HepG2 (cell line): ENCODE data around the gene SHANK2. TPM values are rescaled to one million over a fixed set of nuclear protein-coding genes. Genes with fewer than 3 reads are reported as not detected.

Experiments
- EP300 ChIP-seq, 3 experiments: sonication (generic) in 1 of 3; formaldehyde crosslinking in 1 of 3; IDR thresholded peaks; 2 replicates each; pipeline versions ENCODE4 v1.5.1 to v1.6.1; 2011 to 2020; ENCODE audit warnings: low read depth in 2 of 3, low read length in 2 of 3, borderline replicate concordance in 1 of 3, improper control_type of control experiment in 1 of 3, mild to moderate bottlenecking in 1 of 3, missing genetic modification reagents in 1 of 3, moderate library complexity in 1 of 3
- FLYWCH1 ChIP-seq: sonication (generic); formaldehyde crosslinking; IDR thresholded peaks from 2 replicates; pipeline ENCODE4 v1.8.1; 2023; ENCODE audit warnings: mild to moderate bottlenecking, missing genetic modification reagents
- FOXP1 ChIP-seq, 2 experiments: fragments of 450-650 bp in 1 of 2; IDR thresholded peaks; 2 replicates each; pipeline ENCODE4 v1.6.1; 2017 to 2018; ENCODE audit warnings: antibody characterized with exemption in 1 of 2
- ISL2 ChIP-seq: sonication (generic); formaldehyde crosslinking; IDR thresholded peaks from 2 replicates; pipeline ENCODE4 v1.5.0; 2020; ENCODE audit warnings: missing genetic modification reagents
- KAT7 ChIP-seq: IDR thresholded peaks from 2 replicates; pipeline ENCODE4 v1.6.1; 2018; ENCODE audit warnings: borderline replicate concordance, missing compliant biosample characterization
- MBNL3 ChIP-seq: fragments of 250-450 bp; sonication (Bioruptor Pico); conservative IDR thresholded peaks from 2 replicates; pipeline ENCODE4 v1.8.0; 2022; ENCODE audit warnings: mild to moderate bottlenecking, inconsistent platforms
- RAD21 ChIP-seq: fragments of 450-650 bp; formaldehyde crosslinking; IDR thresholded peaks from 2 replicates; pipeline ENCODE4 v1.5.0; 2020; ENCODE audit warnings: mild to moderate bottlenecking
- REPIN1 ChIP-seq: sonication (generic); formaldehyde crosslinking; IDR thresholded peaks from 2 replicates; pipeline ENCODE4 v1.8.0; 2022; ENCODE audit warnings: missing genetic modification reagents, low read depth, mild to moderate bottlenecking, borderline replicate concordance
- SNAI1 ChIP-seq: sonication (generic); formaldehyde crosslinking; IDR thresholded peaks from 2 replicates; pipeline ENCODE4 v1.5.0; 2020; ENCODE audit warnings: mild to moderate bottlenecking, missing genetic modification reagents, borderline replicate concordance
- SP2 ChIP-seq: sonication (generic); formaldehyde crosslinking; IDR thresholded peaks from 2 replicates; pipeline ENCODE4 v1.5.1; 2020; ENCODE audit warnings: mild to moderate bottlenecking, missing genetic modification reagents
- TBL1XR1 ChIP-seq: fragments of 150-350 bp; IDR thresholded peaks from 2 replicates; pipeline ENCODE4 v1.6.1; 2014; ENCODE audit warnings: borderline replicate concordance, low read length; ENCODE audit not compliant: partially characterized antibody
- ZNF34 ChIP-seq: sonication (generic); formaldehyde crosslinking; IDR thresholded peaks from 2 replicates; pipeline ENCODE4 v1.4.0; 2020; ENCODE audit warnings: mild to moderate bottlenecking, missing genetic modification reagents, borderline replicate concordance
- ZNF451 ChIP-seq: sonication (generic); formaldehyde crosslinking; IDR thresholded peaks from 2 replicates; pipeline ENCODE4 v1.5.0; 2020; ENCODE audit warnings: mild to moderate bottlenecking, missing genetic modification reagents
- ZSCAN9 ChIP-seq: IDR thresholded peaks from 2 replicates; pipeline ENCODE4 v1.6.1; 2016; ENCODE audit warnings: borderline replicate concordance
- polyA plus RNA-seq, 8 experiments: library from polyadenylated mRNA; depleted of rRNA in 3 of 8; stranded (reverse) in 7 of 8; unstranded in 1 of 8; fragments of >200 nt; fragmentation: Illumina TruSeq in 4 of 8; extraction: Trizol in 4 of 8; gene quantifications; 2 replicates each; pipeline versions ENCODE4 v1.2.1 to v1.2.3, GENCODE V29; 2011 to 2016; ENCODE audit warnings: low read depth in 4 of 8, missing spikeins in 1 of 8, mixed read lengths in 1 of 8; ENCODE audit not compliant: insufficient read depth in 1 of 8
- total RNA-seq, 5 experiments: library from RNA; depleted of rRNA; stranded (reverse); fragments of >200 nt; fragmentation: Illumina TruSeq; extraction: Trizol; gene quantifications; 2 replicates each; pipeline ENCODE4 v1.2.3, GENCODE V29; 2016; ENCODE audit warnings: low read depth in 1 of 5
- TF ChIP-seq, protein P1 (sequence below): IDR thresholded peaks from 2 replicates; pipeline ENCODE4 v1.6.1; 2012; ENCODE audit warnings: low read depth, low read length, improper control_type of control experiment
- TF ChIP-seq, protein P2 (sequence below): fragments of 450-650 bp; IDR thresholded peaks from 2 replicates; pipeline ENCODE4 v1.6.1; 2016
- TF ChIP-seq, protein P3 (sequence below): sonication (generic); IDR thresholded peaks from 2 replicates; pipeline ENCODE4 v1.6.1; 2016; ENCODE audit warnings: low read depth, borderline replicate concordance
- TF ChIP-seq, protein P4 (sequence below): sonication (generic); formaldehyde crosslinking; IDR thresholded peaks from 2 replicates; pipeline ENCODE4 v1.4.0; 2020; ENCODE audit warnings: missing genetic modification reagents
- TF ChIP-seq, protein P5 (sequence below): sonication (generic); formaldehyde crosslinking; conservative IDR thresholded peaks from 2 replicates; pipeline ENCODE4 v1.8.0; 2022; ENCODE audit warnings: mild to moderate bottlenecking, moderate library complexity, missing genetic modification reagents
- TF ChIP-seq, protein P6 (sequence below): sonication (generic); formaldehyde crosslinking; IDR thresholded peaks from 2 replicates; pipeline ENCODE4 v1.4.0; 2020; ENCODE audit warnings: missing genetic modification reagents

SHANK2 gene
- total and polyA plus RNA-seq, 2 of the 13 experiments (the other 11 are each of a cell fraction or from before 2014, with no cell fraction given) = 10.2 to 13.0 TPM

DNA sequence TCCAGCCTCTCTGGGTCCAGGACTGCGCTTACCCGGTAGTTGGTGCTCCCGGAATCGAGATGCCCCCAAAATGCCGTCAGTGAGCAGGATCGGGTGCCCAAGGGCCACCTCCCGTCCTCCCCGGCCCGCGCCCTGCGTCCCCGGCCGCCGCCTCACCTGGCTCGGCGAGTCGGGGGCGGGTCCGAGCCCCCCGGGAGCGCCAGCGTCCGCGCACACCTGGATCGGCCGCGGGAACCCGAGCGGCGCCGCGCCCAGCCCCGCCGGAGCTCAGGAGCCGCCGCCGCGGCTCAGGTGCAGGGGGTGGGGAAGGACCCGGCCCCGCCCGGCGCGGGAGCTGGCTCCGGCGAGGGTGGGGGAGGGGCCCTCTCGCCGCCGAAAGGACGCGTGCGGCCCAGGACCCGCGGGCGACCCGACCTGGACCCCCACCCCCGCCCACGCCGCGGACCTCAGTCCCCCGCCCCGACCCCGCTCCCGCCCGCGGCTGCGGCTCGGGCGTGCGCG, at the start of gene SHANK2 (continued):
- TF ChIP-seq KAT7 (CRISPR knock-in tag) = no peak
- TF ChIP-seq RAD21 (CRISPR knock-in tag) = no peak
- TF ChIP-seq, protein P1, sequence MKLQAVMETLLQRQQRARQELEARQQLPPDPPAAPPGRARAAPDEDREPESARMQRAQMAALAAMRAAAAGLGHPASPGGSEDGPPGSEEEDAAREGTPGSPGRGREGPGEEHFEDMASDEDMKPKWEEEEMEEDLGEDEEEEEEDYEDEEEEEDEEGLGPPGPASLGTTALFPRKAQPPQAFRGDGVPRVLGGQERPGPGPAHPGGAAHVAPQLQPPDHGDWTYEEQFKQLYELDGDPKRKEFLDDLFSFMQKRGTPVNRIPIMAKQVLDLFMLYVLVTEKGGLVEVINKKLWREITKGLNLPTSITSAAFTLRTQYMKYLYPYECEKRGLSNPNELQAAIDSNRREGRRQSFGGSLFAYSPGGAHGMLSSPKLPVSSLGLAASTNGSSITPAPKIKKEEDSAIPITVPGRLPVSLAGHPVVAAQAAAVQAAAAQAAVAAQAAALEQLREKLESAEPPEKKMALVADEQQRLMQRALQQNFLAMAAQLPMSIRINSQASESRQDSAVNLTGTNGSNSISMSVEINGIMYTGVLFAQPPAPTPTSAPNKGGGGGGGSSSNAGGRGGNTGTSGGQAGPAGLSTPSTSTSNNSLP = no peak
- no peak for TF ChIP-seq REPIN1 (CRISPR knock-in tag)
- TF ChIP-seq FOXP1 (IDR thresholded peaks at IDR 0.05) = no peak
- TF ChIP-seq FOXP1 (CRISPR knock-in tag; IDR thresholded peaks at IDR 0.05) = no peak
- TF ChIP-seq, protein P2, sequence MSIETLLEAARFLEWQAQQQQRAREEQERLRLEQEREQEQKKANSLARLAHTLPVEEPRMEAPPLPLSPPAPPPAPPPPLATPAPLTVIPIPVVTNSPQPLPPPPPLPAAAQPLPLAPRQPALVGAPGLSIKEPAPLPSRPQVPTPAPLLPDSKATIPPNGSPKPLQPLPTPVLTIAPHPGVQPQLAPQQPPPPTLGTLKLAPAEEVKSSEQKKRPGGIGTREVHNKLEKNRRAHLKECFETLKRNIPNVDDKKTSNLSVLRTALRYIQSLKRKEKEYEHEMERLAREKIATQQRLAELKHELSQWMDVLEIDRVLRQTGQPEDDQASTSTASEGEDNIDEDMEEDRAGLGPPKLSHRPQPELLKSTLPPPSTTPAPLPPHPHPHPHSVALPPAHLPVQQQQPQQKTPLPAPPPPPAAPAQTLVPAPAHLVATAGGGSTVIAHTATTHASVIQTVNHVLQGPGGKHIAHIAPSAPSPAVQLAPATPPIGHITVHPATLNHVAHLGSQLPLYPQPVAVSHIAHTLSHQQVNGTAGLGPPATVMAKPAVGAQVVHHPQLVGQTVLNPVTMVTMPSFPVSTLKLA = no peak
- TF ChIP-seq SP2 (CRISPR knock-in tag) = peak; percentile 17; the same call in 1 of the 2 replicates
- TF ChIP-seq EP300 (IDR thresholded peaks at IDR 0.05; ENCODE audit: low read depth in 2 of 2, low read length in 2 of 2) = peak in 1 of 2 experiments; percentile 9; a peak in 1 of 4 replicates
- TF ChIP-seq EP300 (CRISPR knock-in tag; IDR thresholded peaks at IDR 0.05; ENCODE audit: borderline replicate concordance) = no peak
- no peak for TF ChIP-seq SNAI1 (CRISPR knock-in tag)
- no peak for TF ChIP-seq FLYWCH1 (CRISPR knock-in tag)
- TF ChIP-seq TBL1XR1 = no peak
- TF ChIP-seq, protein P3, sequence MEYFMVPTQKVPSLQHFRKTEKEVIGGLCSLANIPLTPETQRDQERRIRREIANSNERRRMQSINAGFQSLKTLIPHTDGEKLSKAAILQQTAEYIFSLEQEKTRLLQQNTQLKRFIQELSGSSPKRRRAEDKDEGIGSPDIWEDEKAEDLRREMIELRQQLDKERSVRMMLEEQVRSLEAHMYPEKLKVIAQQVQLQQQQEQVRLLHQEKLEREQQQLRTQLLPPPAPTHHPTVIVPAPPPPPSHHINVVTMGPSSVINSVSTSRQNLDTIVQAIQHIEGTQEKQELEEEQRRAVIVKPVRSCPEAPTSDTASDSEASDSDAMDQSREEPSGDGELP = no peak
- TF ChIP-seq, protein P4, sequence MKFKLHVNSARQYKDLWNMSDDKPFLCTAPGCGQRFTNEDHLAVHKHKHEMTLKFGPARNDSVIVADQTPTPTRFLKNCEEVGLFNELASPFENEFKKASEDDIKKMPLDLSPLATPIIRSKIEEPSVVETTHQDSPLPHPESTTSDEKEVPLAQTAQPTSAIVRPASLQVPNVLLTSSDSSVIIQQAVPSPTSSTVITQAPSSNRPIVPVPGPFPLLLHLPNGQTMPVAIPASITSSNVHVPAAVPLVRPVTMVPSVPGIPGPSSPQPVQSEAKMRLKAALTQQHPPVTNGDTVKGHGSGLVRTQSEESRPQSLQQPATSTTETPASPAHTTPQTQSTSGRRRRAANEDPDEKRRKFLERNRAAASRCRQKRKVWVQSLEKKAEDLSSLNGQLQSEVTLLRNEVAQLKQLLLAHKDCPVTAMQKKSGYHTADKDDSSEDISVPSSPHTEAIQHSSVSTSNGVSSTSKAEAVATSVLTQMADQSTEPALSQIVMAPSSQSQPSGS (CRISPR knock-in tag) = no peak
- no peak for TF ChIP-seq ZSCAN9 (CRISPR knock-in tag)
- TF ChIP-seq ZNF34 (CRISPR knock-in tag) = no peak
- TF ChIP-seq, protein P5, sequence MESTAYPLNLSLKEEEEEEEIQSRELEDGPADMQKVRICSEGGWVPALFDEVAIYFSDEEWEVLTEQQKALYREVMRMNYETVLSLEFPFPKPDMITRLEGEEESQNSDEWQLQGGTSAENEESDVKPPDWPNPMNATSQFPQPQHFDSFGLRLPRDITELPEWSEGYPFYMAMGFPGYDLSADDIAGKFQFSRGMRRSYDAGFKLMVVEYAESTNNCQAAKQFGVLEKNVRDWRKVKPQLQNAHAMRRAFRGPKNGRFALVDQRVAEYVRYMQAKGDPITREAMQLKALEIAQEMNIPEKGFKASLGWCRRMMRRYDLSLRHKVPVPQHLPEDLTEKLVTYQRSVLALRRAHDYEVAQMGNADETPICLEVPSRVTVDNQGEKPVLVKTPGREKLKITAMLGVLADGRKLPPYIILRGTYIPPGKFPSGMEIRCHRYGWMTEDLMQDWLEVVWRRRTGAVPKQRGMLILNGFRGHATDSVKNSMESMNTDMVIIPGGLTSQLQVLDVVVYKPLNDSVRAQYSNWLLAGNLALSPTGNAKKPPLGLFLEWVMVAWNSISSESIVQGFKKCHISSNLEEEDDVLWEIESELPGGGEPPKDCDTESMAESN = no peak
- no peak for TF ChIP-seq ISL2
- no peak for TF ChIP-seq ZNF451 (CRISPR knock-in tag)
- TF ChIP-seq, protein P6, sequence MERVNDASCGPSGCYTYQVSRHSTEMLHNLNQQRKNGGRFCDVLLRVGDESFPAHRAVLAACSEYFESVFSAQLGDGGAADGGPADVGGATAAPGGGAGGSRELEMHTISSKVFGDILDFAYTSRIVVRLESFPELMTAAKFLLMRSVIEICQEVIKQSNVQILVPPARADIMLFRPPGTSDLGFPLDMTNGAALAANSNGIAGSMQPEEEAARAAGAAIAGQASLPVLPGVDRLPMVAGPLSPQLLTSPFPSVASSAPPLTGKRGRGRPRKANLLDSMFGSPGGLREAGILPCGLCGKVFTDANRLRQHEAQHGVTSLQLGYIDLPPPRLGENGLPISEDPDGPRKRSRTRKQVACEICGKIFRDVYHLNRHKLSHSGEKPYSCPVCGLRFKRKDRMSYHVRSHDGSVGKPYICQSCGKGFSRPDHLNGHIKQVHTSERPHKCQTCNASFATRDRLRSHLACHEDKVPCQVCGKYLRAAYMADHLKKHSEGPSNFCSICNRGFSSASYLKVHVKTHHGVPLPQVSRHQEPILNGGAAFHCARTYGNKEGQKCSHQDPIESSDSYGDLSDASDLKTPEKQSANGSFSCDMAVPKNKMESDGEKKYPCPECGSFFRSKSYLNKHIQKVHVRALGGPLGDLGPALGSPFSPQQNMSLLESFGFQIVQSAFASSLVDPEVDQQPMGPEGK (CRISPR knock-in tag) = peak; percentile 50; the same call in 1 of the 2 replicates
- TF ChIP-seq MBNL3 = no peak
